WERI-Rb-1 (cell line): Measurements from ENCODE around the gene ASB1.
A peak's percentile ranks its signal among the peaks of the same experiment; 100 is the strongest.

Experiments
- DNase-seq: peaks from one replicate; pipeline ENCODE4 v3.0.0-alpha.2; 2020
- H3K27ac ChIP-seq: fragments of 250-450 bp; sonication (Bioruptor Pico); 2 replicates; pipeline ENCODE4 v1.5.1; 2020; ENCODE audit warnings: mild to moderate bottlenecking, moderate library complexity
- H3K27me3 ChIP-seq: fragments of 250-450 bp; sonication (Bioruptor Pico); 2 replicates; pipeline ENCODE4 v1.5.1; 2021; ENCODE audit warnings: mild to moderate bottlenecking, low read depth, moderate library complexity; ENCODE audit not compliant: insufficient read depth, severe bottlenecking
- H3K36me3 ChIP-seq: fragments of 250-450 bp; sonication (Bioruptor Pico); 2 replicates; pipeline ENCODE4 v1.5.1; 2020; ENCODE audit warnings: mild to moderate bottlenecking, moderate library complexity
- H3K4me3 ChIP-seq: 2 replicates; pipeline ENCODE4 v1.5.1; 2011; ENCODE audit warnings: low read depth, mild to moderate bottlenecking, control low read depth, low read length
- H3K9me3 ChIP-seq: fragments of 250-450 bp; sonication (Bioruptor Pico); 2 replicates; pipeline ENCODE4 v1.5.1; 2021; ENCODE audit warnings: mild to moderate bottlenecking, moderate library complexity; ENCODE audit not compliant: severe bottlenecking
- TF ChIP-seq, protein P1 (sequence below): IDR thresholded peaks from 2 replicates; pipeline ENCODE4 v1.5.1; 2011; ENCODE audit warnings: low read depth, mild to moderate bottlenecking, control low read depth, inconsistent platforms, low read length

The ASB1 gene

DNA sequence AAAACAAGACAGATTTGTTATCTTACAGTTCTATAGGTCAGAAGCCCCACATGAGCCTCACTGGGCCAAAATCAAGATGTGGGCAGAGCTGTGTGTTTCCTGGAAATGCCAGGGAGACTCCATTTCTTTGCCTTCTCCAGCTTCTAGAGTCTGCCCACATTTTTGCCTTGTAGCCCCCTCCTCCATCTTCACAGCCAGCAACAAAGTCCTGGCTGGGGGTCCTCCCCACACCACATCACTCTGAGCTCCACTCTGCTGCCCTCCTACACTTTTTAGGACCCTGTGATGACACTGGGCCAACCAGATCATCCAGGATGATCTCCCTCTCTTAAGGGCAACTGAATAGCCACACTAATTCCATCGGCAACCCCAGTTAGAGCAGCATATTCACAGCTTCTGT is 34.3 kb downstream of the ASB1 start:
- H3K27me3 ChIP-seq = no peaks in the 10 kb centered on the region
- TF ChIP-seq, protein P1, sequence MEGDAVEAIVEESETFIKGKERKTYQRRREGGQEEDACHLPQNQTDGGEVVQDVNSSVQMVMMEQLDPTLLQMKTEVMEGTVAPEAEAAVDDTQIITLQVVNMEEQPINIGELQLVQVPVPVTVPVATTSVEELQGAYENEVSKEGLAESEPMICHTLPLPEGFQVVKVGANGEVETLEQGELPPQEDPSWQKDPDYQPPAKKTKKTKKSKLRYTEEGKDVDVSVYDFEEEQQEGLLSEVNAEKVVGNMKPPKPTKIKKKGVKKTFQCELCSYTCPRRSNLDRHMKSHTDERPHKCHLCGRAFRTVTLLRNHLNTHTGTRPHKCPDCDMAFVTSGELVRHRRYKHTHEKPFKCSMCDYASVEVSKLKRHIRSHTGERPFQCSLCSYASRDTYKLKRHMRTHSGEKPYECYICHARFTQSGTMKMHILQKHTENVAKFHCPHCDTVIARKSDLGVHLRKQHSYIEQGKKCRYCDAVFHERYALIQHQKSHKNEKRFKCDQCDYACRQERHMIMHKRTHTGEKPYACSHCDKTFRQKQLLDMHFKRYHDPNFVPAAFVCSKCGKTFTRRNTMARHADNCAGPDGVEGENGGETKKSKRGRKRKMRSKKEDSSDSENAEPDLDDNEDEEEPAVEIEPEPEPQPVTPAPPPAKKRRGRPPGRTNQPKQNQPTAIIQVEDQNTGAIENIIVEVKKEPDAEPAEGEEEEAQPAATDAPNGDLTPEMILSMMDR = no peak
- no peaks in the 10 kb centered on the region for H3K36me3 ChIP-seq
- no peak overlapping the region for H3K27ac ChIP-seq
- H3K9me3 ChIP-seq = peaks cover 7% of the 10 kb centered on the region
- H3K4me3 ChIP-seq = no peak overlapping the region
- DNase-seq = no peak

DNA sequence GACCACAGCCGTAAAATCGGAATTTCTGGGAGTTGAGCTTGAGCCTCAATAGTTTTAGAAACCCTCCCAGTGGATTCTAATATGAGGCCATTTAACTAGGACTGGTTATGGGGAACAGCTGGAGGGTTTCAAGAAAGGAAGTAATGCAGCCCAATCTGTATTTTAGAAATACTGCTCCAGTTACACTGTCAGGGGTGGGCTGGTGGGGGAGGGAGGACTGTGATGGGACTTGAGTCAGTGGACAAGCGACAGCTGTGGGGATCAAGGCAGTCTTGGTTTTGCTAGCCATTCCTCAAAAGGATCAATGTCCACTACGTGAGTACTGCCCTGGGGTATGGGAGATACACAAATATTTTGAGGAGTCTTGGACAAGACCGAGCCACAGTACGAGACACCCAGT is 34.8 kb downstream of the ASB1 start:
- TF ChIP-seq, protein P1 = no peak

DNA sequence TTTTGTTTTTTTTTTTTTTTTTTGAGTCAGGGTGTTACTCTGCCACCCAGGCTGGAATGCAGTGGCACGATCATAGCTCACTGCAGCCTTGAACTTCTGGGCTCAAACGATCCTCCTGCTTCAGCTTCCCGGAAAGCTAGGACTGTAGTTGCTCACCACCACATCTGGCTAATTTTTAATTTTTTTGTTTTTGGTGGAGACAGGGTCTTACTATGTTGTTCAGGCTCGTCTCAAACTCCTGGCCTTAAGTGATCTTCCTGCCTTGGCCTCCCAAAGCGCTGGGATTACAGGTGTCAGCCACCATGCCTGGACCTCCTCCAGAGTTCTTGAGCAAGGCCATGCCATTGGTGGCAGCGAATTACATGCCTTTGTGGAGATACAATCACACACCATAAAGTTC is 35.2 kb downstream of the ASB1 start:
- H3K27me3 ChIP-seq = no peaks in the 10 kb centered on the region
- no peak overlapping the region for H3K27ac ChIP-seq
- DNase-seq = no peak
- no peak overlapping the region for H3K4me3 ChIP-seq
- H3K9me3 ChIP-seq = no peaks in the 10 kb centered on the region
- no peaks in the 10 kb centered on the region for H3K36me3 ChIP-seq
- TF ChIP-seq, protein P1 = no peak

More for the DNA sequence above, 34.8 kb downstream of the ASB1 start:
- no peaks in the 10 kb centered on the region for H3K27me3 ChIP-seq
- DNase-seq = no peak
- no peak overlapping the region for H3K4me3 ChIP-seq
- peaks cover 3% of the 10 kb centered on the region for H3K9me3 ChIP-seq
- no peak overlapping the region for H3K27ac ChIP-seq
- H3K36me3 ChIP-seq = no peaks in the 10 kb centered on the region

DNA sequence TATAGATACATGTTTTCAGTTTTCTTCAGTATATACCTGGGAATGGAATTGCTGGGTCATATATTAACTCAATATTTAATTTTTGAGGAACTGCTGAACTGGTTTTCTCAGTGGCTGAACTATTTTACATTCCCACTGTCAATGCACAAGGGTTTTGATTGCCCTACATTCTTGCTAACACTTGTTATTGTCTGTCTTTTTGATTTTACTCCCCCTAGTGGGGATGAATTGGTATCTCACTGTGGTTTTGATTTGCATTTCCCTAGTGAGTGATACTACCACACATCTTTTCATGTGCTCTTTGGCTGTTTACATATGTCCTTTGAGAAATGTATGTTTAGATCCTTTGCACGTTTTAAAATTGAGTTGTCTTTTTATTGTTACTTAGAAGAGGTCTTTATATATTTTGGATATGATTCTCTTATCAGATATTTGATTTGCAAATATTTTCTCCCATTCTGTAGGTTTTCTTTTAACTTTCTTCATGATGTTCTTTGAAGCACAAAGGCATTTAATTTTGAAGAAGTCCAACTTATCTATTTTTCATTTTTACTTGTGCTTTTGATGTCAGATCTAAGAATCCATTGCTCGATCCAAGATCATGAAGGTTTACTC is 36.2 kb downstream of the ASB1 start:
- Histone ChIP-seq H3K4me3 (no peak overlapping the region), H3K36me3 (no peaks in the 10 kb centered on the region), H3K27ac (no peak overlapping the region), H3K9me3 (no peaks in the 10 kb centered on the region), H3K27me3 (no peaks in the 10 kb centered on the region)
- no peak for DNase-seq
- TF ChIP-seq, protein P1 = peak; percentile 52

DNA sequence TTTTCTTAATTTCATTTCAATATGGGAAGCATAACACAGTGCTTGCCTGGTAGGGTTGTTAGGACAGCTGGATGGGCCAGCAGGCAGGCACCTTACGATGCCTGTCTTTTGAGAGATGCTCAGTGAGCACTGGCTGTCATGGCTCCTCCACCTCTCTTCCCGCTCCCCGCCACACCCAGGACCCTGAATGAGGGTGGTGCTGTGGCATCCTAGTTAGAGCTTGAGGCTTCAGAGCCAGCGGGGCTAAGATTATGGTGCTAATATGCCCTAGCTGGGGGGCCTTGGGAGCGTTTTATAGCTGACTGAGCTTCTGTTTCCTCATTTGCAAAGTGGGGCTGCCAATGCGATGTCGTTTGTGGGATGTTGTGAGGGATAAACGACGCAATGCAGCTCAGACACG is 37.7 kb downstream of the ASB1 start:
- no peaks in the 10 kb centered on the region for H3K9me3 ChIP-seq
- TF ChIP-seq, protein P1 = no peak
- H3K27ac ChIP-seq = no peak overlapping the region
- no peaks in the 10 kb centered on the region for H3K36me3 ChIP-seq
- no peak for DNase-seq
- no peak overlapping the region for H3K4me3 ChIP-seq
- no peaks in the 10 kb centered on the region for H3K27me3 ChIP-seq
